Stimulated activated CD8-positive, alpha-beta memory T cell treated with anti-CD3 and anti-CD28 coated beads, Interleukin-15, amount 100 ng/mL, for 4 hours (primary cell): ENCODE measurements around the gene CALD1.

Experiments used
- DNase-seq, 2 donors: peaks; one replicate each; pipeline ENCODE4 v3.0.0-alpha.2; 2020; ENCODE audit warnings: low read depth in 2 of 2

The CALD1 gene

DNA sequence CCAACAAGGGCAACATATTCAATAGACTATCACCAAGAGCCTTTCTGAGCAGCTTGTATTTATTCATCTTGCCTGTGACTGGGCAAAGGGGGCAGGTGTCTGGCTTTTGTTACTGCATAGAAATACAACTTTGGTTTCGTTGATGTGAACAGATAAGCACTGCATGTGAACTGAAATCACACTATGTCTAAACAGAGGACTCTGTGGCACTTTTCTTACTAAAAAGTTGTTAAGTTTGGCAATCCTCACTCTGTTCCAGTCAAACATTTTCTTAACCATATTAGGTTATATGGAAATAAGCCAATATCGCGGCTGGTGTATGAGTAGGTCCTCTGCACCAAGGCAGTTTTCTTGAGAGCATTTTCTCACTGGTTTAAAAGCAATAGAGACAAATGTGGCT, 48.5 kb downstream of the CALD1 start:
- no peak for DNase-seq

DNA sequence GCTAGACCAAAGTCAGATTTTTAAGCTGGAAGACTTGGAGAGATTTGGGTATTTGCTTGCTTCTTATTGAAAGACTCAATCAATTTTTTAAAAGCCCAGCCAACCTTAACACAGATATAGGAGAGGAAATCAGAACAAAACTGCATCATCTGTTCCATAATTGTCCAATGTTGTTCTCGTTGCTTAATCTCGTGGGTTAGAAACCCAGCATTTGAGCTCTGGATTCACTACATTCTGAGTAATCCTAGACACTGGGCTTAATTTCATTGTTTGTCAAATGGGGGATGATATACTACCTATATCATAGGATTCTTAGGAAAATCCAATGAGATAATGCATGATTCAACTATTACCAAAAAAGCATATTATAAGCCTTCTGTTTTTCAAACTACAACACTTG, 48.9 kb downstream of the CALD1 start:
- no peak for DNase-seq

DNA sequence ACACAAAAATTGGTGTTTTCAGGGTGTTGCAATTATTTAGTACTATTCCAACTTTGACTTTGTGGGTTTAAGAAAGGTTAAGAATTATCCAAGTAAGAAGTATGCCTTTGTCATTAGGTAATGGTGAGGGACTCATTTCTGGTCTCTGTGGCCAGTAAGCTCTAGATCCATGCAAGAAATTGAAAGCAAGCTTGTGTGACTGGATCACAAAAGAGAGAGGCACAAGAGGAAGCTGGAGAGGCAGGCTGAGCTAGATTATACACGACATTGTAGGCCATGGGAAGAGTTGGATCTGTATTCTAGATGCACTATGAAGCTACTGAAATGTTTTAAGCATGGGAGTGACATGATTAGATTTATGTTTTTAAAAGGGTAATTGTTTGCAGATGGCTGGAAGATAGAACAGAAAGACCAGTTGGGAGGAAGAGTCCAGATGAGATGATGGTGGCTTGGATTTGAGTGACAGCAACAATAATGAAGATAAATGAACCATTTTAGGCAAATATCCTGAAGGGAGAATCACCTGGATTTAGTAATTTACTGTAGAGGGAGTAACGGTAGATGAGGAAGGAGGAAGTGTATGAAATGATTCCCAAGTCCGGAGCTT, 50.0 kb downstream of the CALD1 start:
- DNase-seq = no peak

DNA sequence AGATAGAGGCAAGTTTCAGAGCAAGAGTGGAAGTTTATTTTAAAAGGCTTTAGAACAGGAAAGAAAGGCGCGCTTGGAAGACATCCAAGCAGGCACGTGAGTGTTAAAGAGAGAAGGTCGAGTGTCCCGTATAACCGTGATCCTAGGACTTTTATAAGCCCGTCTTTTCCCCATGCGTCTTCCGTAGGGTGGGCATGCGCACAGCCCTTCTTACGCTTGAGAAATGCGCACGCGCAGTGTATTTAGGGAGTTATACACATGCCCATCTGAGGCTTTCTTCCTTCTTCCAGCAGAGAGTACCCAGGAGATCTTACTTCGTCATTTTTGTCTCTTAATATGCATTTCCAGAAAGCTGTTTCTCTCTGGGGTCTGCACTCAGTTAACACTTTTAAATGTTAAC, 52.4 kb downstream of the CALD1 start:
- no peak for DNase-seq

DNA sequence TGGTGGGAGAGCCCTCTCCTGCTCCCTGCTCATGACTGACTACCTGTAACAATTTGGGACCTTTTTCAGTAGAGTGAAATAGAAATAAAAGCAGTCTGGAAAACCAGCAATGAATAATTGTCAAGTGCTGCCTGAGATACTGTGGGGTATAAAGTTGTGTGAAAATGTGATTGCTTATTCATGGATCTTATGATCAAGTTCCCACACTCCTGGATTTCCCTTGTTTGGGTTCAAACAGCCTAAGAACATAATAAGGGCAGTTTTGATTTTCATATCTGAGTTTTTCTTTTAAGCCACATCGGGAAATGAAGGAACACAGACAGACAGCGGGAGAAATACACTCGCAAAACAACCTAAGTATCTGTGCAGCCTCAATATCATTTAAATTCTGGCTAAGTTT, 52.9 kb downstream of the CALD1 start:
- no peak for DNase-seq

DNA sequence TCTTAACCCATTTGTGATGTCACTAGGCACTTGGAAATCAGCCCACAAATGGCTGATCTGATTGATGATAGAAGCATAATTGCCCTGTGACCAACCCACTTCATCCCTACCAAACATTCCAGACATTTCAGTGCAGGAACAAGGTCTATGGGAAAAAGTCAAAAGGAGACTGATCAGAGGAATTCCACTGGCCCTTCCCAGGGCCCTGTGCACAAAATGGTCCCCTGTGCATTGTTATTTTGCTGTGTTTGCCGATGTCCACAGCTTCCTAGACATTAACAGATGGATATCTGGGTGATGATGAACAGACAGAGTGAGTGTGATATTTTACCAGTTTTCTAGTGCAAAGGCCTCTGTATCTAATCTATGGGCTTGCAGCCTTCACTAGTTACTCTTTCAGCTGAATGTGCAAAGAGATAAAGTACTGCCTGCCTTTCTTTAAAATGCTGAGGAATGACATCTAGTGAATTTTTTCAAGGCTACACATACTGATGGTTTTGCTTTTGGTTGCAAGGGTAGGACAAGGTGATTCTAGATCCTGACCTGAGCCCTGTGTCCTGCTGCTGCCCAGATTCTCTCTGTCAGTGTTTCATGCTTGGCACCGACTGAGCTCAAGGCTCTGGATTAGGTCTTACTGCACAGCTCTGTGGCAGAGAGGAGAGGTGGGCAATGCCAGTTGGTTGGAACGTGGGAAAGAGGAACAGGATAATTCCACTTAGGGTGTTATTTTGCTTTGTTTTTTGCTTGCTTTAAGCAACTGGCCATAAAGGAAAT, 55.4 kb downstream of the CALD1 start:
- no peak for DNase-seq

DNA sequence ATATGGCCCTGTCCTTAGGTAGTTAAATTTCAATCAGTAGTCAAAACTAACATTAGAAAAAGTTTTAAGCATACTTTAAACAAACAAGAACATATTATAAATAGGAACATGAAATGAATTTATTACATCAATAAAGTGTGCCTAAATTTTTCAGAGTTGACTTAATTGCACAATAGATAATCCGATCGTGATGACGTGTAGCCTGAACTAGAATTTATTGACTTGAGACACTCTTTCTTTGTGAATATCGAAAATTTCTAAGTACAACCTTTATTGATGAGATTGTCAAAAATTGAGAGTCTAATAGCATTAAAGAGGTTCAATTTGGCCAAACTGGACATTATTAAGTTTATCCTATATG, 56.0 kb downstream of the CALD1 start:
- no peak for DNase-seq

DNA sequence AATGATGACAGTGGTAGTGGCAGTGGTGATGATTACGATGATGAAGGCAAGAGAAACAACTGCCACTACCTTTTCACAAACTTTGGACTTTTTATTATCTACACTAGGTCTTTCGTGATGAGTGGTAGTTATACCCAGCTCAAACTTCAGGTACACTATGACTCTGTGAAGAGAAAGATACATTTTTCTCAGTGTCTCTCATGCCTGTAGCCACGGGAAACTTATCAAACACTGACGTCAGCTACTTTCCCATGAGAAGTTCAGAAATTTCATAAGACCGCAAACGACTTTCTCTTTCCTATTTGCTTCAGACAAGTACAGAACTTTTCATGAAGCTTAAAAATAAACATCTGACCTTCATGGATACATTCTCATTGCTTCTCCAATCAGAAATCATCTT, 57.0 kb downstream of the CALD1 start:
- DNase-seq = no peak

DNA sequence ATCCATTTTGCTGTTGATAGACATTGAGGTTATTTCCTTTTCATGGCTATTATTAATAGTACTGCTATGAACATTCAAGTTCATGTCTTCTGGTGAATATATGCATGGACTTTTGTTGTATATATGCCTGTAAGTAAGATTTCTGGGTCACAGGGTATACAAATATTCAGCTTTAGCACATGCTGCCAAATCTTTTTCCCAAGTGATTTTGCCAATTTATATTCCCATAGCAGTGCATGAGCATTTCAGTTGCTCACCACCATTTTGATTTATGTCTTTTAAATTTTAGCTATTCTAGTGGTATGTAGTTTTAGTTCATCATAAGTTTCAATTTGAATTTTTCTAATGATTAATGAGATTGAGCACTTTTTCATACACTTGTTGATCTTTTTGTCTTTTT, 59.9 kb downstream of the CALD1 start:
- DNase-seq = no peak

DNA sequence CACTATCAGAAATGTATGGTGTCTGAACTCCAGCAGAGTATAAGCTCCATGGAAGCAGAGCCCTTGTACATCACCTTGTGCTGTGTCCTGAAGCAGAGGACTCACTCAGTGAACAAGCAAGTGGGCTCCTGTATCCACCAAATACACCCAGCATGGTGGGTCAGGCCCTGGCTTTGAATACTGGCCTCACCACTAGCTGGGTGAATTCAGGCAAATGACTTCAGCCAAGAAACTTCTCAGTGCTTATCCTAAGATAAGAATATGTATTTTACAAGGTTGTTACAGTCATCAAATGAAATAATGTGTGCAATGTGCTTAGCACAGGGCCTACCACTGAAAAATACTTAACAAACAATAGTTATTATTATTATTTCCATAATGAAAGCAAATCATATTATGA, 62.6 kb downstream of the CALD1 start:
- DNase-seq = no peak

DNA sequence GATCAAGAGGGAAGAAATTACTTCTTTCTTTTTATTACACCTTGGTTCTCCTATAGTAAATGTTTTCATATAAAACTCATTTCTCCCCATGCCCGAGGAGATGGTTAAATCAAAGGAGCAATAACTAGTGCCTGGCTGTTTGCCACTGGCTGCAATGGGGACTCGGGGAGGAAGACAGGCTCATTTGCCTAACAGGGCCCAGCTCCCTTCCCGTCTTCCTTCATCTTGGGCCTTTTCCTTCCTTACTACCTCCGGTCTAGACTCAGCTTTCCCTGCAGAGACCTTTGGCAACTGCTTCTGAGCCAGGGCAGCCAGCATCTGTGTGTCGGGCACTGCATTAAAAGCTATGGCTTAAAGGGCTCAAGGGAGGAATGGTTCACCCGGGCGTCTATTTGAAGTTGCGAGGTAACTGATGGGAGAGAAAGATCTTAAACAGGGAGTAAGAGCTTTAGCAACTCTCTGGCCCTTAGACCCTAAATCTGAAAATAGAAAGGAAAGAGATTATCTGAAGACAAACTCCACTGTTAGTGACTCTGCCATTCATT, 63.5 kb downstream of the CALD1 start:
- no peak for DNase-seq

DNA sequence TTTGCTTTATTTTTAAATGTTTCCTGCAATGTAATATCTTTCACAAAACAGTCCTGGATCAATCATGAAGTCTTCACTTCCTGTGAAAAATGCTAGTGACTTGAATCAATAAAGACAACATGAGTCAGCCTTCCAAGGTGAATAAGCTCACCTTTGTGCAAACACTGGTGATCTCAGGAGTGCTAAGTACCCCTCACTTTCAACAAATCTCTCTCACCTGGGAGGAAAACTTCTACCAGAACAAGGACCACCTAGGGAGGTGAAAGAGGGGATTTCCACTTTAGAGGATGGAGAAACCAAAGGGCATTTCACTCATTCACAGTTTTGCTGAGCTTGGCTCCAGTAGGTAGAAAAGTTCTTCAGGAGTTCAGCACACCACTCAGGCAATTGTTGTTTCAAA, 64.8 kb downstream of the CALD1 start:
- DNase-seq = no peak

DNA sequence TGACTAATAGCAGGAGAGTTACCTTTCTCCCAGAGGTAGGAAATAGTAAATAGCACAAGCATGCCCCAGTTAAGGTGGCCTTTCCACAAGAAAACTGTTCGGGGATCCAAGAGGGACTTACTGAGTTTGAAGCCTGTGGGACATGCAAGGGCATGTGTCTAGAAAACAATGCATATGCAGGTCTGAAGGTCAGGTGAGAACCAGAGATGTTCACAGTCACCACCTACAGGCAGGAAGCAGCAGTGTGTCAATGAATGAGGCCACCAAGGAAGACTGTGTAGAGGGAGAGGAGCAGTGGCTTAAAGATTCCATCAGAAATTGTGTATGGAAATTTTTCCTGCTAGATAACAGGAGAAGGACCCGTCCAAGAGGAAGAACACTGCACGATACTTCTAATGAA, 66.0 kb downstream of the CALD1 start:
- no peak for DNase-seq

DNA sequence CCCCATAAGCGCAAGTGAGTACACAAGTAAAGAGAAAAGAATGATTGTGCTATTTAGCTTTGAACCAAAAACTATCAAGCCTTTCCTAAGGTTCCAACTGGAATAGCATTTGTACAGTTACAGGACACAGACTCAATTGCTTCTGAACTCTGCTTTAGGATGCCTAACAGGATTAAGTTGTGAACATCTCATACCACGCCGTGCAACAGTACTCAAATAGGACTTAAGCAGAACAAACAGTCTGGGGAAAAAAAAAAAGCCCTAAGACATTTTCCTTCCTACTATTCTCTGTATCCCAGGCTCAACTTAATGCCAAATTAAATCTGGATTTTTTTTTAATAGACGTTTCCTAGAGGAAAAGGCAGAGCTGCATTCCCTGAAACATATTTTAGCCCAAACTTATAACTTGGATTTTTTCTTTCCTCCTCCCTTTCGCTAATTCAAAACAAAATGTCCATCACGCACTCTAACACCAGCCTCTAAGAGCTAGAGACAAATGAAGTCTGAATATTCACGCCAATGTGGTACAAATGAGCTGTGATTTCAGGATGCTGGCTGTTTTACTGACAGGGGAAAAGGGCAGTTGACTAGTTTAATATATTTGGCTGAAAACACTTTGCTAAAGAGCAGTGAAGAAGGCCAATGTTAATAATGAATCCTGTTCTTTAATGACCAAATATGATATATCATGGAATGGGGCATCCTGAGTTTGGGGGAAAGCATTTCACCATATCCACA, 68.6 kb downstream of the CALD1 start:
- no peak for DNase-seq

DNA sequence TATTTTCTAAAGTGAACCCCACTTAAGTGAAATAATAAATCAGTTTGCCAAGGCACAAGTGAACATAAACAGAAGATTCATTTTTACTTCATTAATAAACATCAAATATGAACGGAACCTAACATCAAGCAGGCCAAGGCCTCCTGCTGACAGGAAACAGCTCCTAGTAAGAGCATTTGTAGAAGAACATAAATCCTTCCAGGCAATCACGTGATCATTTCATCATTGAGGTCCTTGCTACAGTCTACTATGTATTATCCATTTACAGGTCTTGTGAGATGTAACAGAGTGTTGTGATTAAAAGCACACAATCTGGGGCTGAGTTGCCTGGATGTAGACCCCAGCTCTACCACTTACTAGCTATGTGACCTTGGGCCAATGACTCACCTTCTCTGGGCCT, 70.6 kb downstream of the CALD1 start:
- no peak for DNase-seq

DNA sequence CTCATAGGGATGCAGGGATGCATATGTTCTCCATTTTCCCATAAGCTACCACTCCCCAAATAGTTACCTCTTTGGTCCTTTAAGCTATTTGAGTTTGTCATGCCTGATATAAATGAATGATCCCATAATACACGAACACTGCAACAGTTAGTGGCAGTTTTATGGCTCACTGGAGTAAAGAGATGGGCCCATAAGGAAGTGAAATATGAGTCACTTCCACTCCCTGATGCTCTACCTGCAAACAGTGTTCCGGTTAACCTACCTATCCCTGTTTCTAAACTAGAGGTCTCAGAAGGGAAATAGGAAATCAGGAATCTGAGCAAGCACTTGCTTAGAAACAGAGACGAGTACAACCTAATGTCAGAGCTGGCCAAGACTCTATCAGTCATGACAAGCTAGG, 71.7 kb downstream of the CALD1 start:
- no peak for DNase-seq

DNA sequence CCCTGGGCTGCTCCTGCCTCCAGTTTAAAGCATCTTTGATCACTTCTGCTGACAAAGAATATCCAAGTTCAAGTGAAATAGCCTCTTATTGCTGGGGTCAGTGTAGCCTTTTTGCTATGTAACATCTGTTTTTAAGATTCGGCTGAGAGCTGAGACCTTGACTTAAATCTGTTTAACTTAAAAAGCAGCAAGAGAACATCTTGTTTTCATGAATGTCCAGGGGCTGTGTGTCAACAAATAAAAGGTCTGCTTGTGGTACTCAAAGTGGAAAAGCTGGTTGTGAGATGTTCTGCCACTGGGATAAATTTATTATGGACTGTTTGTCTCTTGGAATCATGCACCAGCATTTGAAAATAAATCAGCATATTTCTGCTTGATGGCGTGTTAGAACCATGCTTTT, 73.2 kb downstream of the CALD1 start:
- DNase-seq = no peak

DNA sequence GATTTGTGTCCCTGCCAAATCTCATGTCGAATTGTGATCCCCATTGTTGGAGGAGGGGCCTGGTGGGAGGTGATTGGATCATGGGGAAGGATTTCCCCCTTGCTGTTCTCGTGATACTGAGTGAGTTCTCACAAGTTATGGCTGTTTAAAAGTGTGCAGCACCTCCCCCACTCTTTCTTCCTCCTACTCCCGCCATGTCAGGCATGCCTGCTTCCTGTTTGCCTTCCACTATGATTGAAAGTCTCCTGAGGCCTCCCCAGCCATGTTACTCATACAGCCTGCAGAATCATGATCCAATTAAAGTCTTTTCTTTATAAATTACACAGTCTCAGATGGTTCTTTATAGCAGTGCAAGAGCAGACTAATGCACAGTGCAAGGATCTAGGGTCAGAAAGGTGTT, 75.4 kb downstream of the CALD1 start:
- DNase-seq = no peak

DNA sequence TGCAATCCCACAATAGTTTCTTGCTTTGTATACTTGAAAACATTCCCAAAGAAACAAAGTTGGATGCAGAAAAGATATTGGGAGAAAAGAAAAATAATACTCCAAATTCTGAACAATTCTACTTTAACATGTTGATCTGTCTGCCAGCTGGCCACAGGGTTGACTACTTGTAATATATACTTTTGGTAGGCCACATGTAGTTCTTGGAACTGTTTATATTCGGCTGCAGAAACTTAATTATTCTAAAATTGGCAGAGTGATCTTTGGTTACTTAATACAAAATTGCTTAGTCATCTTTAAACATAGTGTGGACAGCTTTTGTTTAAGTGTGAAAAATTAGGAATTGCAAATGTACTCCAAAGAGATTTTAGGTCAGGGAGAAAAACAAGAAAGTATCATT, 76.0 kb downstream of the CALD1 start:
- no peak for DNase-seq

DNA sequence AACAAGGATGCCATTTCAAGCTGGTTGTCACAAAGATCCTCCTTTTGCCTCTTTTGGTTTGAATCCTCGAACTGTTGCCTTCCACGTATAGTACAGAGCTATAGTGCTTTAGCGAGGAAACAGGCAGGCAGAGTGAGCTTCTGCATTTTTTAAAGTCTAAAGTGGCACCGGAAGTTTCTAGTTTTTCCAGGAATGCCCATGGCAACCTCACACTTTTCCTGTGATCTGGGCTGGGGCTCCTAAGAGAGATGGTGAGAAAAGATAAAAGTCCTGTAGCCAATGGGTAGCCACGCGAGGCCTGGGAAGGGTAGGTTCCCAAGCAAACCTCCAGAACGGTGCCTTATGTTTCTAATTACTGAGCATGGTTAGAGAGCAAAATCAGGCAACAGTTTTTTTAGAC, 76.7 kb downstream of the CALD1 start:
- DNase-seq = no peak

DNA sequence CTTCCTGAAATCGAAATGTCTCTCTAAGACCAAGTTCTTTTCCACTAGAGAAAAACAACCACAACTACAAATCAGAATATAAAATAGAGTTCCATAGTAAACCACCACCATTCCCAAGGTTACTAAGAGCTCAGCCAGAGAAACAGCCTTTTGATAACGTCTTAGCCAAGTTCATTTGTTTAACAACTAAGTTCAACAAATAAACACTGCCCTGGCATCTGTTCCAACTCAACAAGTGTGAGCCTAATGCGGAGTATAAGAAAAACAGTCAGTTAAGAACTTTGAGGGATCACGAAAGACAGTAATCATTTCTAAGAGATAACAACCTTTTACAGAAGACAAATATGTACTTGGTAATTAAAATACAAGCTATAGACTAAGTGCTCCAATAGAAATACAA, 77.3 kb downstream of the CALD1 start:
- no peak for DNase-seq

DNA sequence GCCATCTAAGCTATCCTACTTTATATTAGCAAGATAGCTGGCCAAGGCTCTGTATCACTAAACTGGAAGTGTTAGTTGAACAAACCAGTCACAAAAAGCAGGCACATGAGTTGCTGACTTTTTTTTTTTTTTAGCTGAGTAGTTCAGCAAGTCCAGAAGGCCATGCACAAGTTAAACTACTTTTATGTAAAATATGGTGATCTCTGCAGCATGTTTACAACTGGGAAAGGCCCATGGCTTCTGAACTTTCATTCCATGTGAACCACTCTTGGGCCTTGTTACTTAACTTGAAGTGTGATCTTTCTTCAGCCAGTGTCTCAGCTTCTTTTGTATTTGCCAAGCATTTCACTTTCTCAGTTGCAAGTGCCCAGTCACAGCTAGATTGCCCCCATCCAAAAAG, 78.5 kb downstream of the CALD1 start:
- no peak for DNase-seq

DNA sequence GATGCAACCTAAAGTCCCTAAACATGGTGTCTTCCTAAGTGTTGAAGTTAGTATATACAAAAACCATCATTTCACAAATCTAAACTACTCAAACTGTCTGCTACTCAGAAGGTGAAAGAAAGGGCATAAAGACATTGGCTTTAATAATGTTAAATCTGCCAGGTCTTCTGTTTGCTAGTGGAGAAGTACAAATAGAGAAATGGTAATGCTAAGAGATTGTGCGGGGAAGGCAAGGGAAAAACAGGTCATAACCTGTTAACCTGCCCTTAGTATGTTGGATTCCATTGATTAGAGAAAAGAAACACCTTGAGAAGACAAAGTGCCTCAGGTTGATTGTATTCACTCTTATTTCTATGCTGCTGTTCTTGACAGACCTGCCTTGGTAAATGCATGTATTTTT, 80.3 kb downstream of the CALD1 start:
- no peak for DNase-seq
